D721Med (cell line): ENCODE measurements around the gene KIZ.
"Not testable (repeated sequence)": the region's sequence is repeated elsewhere in the genome, so short reads cannot be mapped to it uniquely, and the experiment has no call there.

Source experiments
- DNase-seq: peaks from one replicate; pipeline ENCODE4 v3.0.0; 2011; ENCODE audit warnings: low spot score; ENCODE audit not compliant: insufficient read length
- FAIRE-seq: peaks from 2 replicates; lab custom pipeline; 2011; peaks lifted over from hg19 to GRCh38; lab: Jason Lieb, UNC
- TF ChIP-seq, protein P1 (sequence below): IDR thresholded peaks from 2 replicates; pipeline ENCODE4 v1.5.1; 2012; ENCODE audit warnings: mild to moderate bottlenecking, control low read depth; ENCODE audit not compliant: insufficient read depth; ENCODE audit errors: missing control alignments

The KIZ gene

GRCh38 chr20:21162631-21163030, 36.7 kb downstream of the KIZ start:
- no peak for FAIRE-seq
- TF ChIP-seq, protein P1, sequence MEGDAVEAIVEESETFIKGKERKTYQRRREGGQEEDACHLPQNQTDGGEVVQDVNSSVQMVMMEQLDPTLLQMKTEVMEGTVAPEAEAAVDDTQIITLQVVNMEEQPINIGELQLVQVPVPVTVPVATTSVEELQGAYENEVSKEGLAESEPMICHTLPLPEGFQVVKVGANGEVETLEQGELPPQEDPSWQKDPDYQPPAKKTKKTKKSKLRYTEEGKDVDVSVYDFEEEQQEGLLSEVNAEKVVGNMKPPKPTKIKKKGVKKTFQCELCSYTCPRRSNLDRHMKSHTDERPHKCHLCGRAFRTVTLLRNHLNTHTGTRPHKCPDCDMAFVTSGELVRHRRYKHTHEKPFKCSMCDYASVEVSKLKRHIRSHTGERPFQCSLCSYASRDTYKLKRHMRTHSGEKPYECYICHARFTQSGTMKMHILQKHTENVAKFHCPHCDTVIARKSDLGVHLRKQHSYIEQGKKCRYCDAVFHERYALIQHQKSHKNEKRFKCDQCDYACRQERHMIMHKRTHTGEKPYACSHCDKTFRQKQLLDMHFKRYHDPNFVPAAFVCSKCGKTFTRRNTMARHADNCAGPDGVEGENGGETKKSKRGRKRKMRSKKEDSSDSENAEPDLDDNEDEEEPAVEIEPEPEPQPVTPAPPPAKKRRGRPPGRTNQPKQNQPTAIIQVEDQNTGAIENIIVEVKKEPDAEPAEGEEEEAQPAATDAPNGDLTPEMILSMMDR = no peak
- DNase-seq = no peak

DNA sequence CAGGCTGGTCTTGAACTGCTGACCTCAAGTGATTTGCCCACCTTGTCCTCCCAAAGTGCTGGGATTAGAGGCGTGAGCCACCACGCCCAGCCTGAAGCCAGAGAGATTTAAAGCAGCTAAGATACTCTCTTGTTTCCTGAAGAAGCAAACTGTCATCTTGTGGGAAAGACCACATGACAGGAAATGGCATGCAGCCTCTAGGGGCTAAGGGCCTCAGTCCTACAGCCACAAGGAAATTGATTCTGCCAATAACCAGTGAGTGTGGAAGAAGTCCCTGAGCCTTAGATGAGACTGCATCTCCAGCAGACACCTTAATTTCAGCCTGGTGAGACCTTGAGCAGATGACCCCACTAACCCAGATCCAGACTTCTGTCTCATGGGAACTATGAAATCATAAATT, 40.9 kb downstream of the KIZ start:
- TF ChIP-seq, protein P1 = no peak
- no peak for DNase-seq
- FAIRE-seq = no peak

GRCh38 chr20:21167261-21167660, 41.4 kb downstream of the KIZ start:
- DNase-seq = no peak
- no peak for FAIRE-seq
- TF ChIP-seq, protein P1 = no peak

DNA sequence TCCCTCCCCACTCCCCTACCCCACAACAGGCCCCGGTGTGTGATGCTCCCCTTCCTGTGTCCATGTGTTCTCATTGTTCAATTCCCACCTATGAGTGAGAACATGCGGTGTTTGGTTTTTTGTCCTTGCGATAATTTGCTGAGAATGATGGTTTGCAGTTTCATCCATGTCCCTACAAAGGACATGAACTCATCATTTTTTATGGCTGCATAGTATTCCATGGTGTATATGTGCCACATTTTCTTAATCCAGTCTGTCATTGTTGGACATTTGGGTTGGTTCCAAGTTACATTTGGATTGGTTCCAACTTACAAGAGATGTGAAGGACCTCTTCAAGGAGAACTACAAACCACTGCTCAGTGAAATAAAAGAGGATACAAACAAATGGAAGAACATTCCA, 42.2 kb downstream of the KIZ start:
- FAIRE-seq, DNase-seq: not testable (repeated sequence)

DNA sequence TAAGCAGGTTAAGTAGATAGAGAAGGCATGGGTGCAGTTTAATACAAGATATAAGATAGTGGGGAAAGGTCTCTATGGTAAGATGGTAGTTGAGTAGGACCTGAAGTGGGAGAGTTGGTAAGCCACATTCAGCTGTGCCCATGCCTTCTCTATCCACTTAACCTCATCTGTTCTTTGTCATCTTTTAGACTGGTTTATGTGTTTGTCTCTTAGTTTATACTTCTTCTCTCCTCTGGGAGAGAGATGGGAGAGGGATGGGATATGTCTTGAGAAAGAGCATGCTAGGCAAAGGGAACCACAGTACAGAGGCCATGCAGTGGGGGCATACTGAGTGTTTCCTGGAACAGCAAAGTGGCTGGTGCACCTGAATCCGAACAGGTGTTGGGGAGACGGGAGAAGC, 46.7 kb downstream of the KIZ start:
- FAIRE-seq (no peak), DNase-seq (no peak)
- TF ChIP-seq, protein P1 = no peak

- DNase-seq (no peak), FAIRE-seq (no peak)
- TF ChIP-seq, protein P1 = no peak
Measured at GRCh38 chr20:21173485-21173884, 47.6 kb downstream of the KIZ start.

GRCh38 chr20:21174516-21175239, 48.8 kb downstream of the KIZ start:
- no peak for DNase-seq
- TF ChIP-seq, protein P1 = no peak
- no peak for FAIRE-seq
